A549 (cell line): ENCODE measurements around the gene ZSCAN1. TPM values are rescaled to one million over a fixed set of nuclear protein-coding genes. Genes with fewer than 3 reads are reported as not detected.

Experiments used
- ATAC-seq, 2 experiments: fragments of 200-7000 bp in 1 of 2; fragments of >200 bp in 1 of 2; cut with Nextera tagmentation in 1 of 2; cut with Tn5 transposase in 1 of 2; 3 replicates each; pipeline versions ENCODE4 v1.8.0 to v1.9.1; 2018 to 2020; ENCODE audit warnings: mild to moderate bottlenecking in 1 of 2, moderate library complexity in 1 of 2
- CTCF ChIA-PET: fragments of 300-600 bp; sonication (Branson Sonifier 250); formaldehyde crosslinking; extraction: SDS; loops from one replicate; lab custom pipeline; 2021; ENCODE audit warnings: antibody characterized with exemption, inconsistent platforms; lab: Yijun Ruan, JAX
- POLR2A ChIA-PET: fragments of 350-600 bp; formaldehyde crosslinking; extraction: SDS; loops from one replicate; lab custom pipeline; 2021; ENCODE audit warnings: antibody characterized with exemption, inconsistent platforms; lab: Yijun Ruan, JAX
- DNase-seq, 2 experiments: peaks; one replicate each; pipeline versions ENCODE4 v3.0.0 to v3.0.0-alpha.2; 2011 to 2016; ENCODE audit warnings: low read depth in 1 of 2, low spot score in 1 of 2
- FAIRE-seq: peaks from 2 replicates; lab custom pipeline; 2011; peaks lifted over from hg19 to GRCh38; lab: Jason Lieb, UNC
- H3K27ac ChIP-seq, 2 experiments: fragments of >200 bp; sonication (Bioruptor Twin); formaldehyde crosslinking; 3 replicates each; pipeline ENCODE4 v1.5.1; 2016 to 2017
- H3K4me1 ChIP-seq: fragments of >200 bp; sonication (Bioruptor Twin); formaldehyde crosslinking; 3 replicates; pipeline ENCODE4 v1.6.1; 2016
- H3K4me2 ChIP-seq: fragments of >200 bp; sonication (Bioruptor Twin); formaldehyde crosslinking; 3 replicates; pipeline ENCODE4 v1.6.1; 2016
- H3K4me3 ChIP-seq: fragments of >200 bp; sonication (Bioruptor Twin); formaldehyde crosslinking; 3 replicates; pipeline ENCODE4 v1.5.1; 2016
- H3K9me3 ChIP-seq: fragments of >200 bp; sonication (Bioruptor Twin); formaldehyde crosslinking; 3 replicates; pipeline ENCODE4 v1.6.1; 2016
- FOSB ChIP-seq: fragments of 250-450 bp; sonication (Bioruptor Pico); IDR thresholded peaks from 2 replicates; pipeline ENCODE4 v1.5.0; 2020; ENCODE audit warnings: mild to moderate bottlenecking, moderate library complexity
- GATA3 ChIP-seq: IDR thresholded peaks from 2 replicates; pipeline ENCODE4 v1.6.1; 2012; ENCODE audit warnings: borderline replicate concordance
- HDAC2 ChIP-seq: fragments of 200-600 bp; sonication (generic); IDR thresholded peaks from 2 replicates; pipeline ENCODE4 v1.6.1; 2016
- HEYL ChIP-seq: fragments of 250-450 bp; sonication (Bioruptor Pico); IDR thresholded peaks from 2 replicates; pipeline ENCODE4 v1.8.0; 2021; ENCODE audit warnings: mild to moderate bottlenecking, moderate library complexity
- JUNB ChIP-seq: fragments of >200 bp; sonication (Bioruptor Twin); formaldehyde crosslinking; IDR thresholded peaks from 2 replicates; pipeline ENCODE4 v1.6.1; 2016
- KDM5A ChIP-seq: fragments of 200-600 bp; sonication (generic); IDR thresholded peaks from 2 replicates; pipeline ENCODE4 v1.6.1; 2016; ENCODE audit warnings: antibody characterized with exemption, mild to moderate bottlenecking
- NR3C1 ChIP-seq: fragments of >200 bp; sonication (Bioruptor Twin); formaldehyde crosslinking; IDR thresholded peaks from 3 replicates; pipeline ENCODE4 v1.6.1; 2017
- PHF8 ChIP-seq: fragments of 200-600 bp; sonication (generic); IDR thresholded peaks from 2 replicates; pipeline ENCODE4 v1.6.1; 2016; ENCODE audit warnings: low read depth, mild to moderate bottlenecking, antibody characterized with exemption, moderate library complexity, borderline replicate concordance
- RAD21 ChIP-seq, 2 experiments: fragments of >200 bp in 1 of 2; sonication (Bioruptor Twin) in 1 of 2; formaldehyde crosslinking in 1 of 2; IDR thresholded peaks in 1 of 2; conservative IDR thresholded peaks in 1 of 2; 2 replicates in 1 of 2; 3 replicates in 1 of 2; pipeline ENCODE4 v1.6.1; 2012 to 2018; ENCODE audit warnings: inconsistent platforms in 1 of 2
- RNF2 ChIP-seq: fragments of 200-600 bp; sonication (generic); IDR thresholded peaks from 2 replicates; pipeline ENCODE4 v1.6.1; 2016; ENCODE audit warnings: low read depth, mild to moderate bottlenecking, antibody characterized with exemption, moderate library complexity, borderline replicate concordance
- SMC3 ChIP-seq: fragments of >200 bp; sonication (Bioruptor Twin); formaldehyde crosslinking; IDR thresholded peaks from 3 replicates; pipeline ENCODE4 v1.6.1; 2018; ENCODE audit warnings: inconsistent platforms
- ZC3H11A ChIP-seq: fragments of 450-650 bp; IDR thresholded peaks from 2 replicates; pipeline ENCODE4 v1.6.1; 2014; ENCODE audit warnings: antibody characterized with exemption, mild to moderate bottlenecking
- ZFP36 ChIP-seq: fragments of 450-650 bp; IDR thresholded peaks from 2 replicates; pipeline ENCODE4 v1.6.1; 2014; ENCODE audit warnings: borderline replicate concordance; ENCODE audit not compliant: partially characterized antibody
- ZNF302 ChIP-seq: fragments of 250-450 bp; sonication (Bioruptor Pico); IDR thresholded peaks from 2 replicates; pipeline ENCODE4 v1.9.0; 2021; ENCODE audit warnings: inconsistent platforms, mild to moderate bottlenecking, moderate library complexity
- WGBS: methylation state at CpG from one replicate; pipeline ENCODE4 v1.1.6; 2017; ENCODE audit errors: missing lambda C conversion rate; 5-methylcytosine and 5-hydroxymethylcytosine counted together
- polyA plus RNA-seq, 4 experiments: library from polyadenylated mRNA; depleted of rRNA in 3 of 4; stranded (reverse); fragments of >200 nt; fragmentation: RNase III in 1 of 4; extraction: RNeasy Plus Mini Kit Qiagen cat#74134 plus additional on column Dnase treatment in 1 of 4; gene quantifications; 2 replicates in 3 of 4; 3 replicates in 1 of 4; pipeline ENCODE4 v1.2.3, GENCODE V29; 2011 to 2017
- TF ChIP-seq, protein P1 (sequence below): fragments of 200-600 bp; sonication (generic); IDR thresholded peaks from 2 replicates; pipeline ENCODE4 v1.6.1; 2016; ENCODE audit warnings: antibody characterized with exemption, mild to moderate bottlenecking, moderate library complexity
- TF ChIP-seq, protein P2 (sequence below): fragments of 250-450 bp; sonication (Bioruptor Pico); IDR thresholded peaks from 2 replicates; pipeline ENCODE4 v1.5.0; 2021; ENCODE audit warnings: mild to moderate bottlenecking, moderate library complexity, borderline replicate concordance
- TF ChIP-seq, protein P3 (sequence below): IDR thresholded peaks from 2 replicates; pipeline ENCODE4 v1.6.1; 2012

ZSCAN1 gene
- polyA plus RNA-seq, 2 of the 4 experiments (the other 2 are of a cell fraction): not detected

DNA sequence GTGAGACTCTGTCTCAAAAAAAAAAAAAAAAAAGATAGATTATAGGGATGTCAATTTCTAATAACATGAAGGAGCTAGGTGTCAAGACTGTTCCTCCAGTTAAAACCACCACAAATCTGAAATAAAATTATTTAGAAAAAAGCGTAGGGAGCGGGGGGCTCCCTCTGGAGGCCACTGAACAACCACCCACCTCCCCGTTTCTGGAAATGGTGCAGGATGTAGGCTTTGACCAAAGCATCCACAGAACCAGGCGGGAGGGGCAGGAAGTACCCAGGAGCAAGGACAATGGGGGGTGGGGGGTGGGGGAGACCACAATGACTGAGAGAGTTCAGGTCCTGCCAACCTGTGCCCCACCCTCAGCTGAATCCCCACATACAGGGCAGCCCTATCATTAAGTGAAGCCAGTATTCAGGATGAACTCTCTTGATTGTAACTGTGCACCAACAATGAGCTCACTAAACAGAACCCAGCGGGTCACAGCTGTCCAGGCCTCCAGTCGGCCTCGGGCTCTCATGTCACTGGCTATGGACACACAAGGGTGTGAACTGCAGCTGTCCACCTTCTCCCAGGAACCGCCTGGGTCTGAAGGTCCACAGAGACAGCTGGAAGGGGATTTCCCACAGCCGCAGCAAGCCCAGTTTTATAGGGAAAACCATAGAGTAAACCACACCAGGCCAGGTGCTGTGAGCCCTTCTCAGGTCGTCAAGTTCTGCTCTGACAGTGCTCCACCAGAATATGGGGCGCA lies 57.6 kb downstream of the ZSCAN1 start (continued):
- TF ChIP-seq RNF2: no peak
- TF ChIP-seq ZFP36: no peak
- no peak for TF ChIP-seq JUNB
- TF ChIP-seq FOSB: no peak
- TF ChIP-seq, protein P1, sequence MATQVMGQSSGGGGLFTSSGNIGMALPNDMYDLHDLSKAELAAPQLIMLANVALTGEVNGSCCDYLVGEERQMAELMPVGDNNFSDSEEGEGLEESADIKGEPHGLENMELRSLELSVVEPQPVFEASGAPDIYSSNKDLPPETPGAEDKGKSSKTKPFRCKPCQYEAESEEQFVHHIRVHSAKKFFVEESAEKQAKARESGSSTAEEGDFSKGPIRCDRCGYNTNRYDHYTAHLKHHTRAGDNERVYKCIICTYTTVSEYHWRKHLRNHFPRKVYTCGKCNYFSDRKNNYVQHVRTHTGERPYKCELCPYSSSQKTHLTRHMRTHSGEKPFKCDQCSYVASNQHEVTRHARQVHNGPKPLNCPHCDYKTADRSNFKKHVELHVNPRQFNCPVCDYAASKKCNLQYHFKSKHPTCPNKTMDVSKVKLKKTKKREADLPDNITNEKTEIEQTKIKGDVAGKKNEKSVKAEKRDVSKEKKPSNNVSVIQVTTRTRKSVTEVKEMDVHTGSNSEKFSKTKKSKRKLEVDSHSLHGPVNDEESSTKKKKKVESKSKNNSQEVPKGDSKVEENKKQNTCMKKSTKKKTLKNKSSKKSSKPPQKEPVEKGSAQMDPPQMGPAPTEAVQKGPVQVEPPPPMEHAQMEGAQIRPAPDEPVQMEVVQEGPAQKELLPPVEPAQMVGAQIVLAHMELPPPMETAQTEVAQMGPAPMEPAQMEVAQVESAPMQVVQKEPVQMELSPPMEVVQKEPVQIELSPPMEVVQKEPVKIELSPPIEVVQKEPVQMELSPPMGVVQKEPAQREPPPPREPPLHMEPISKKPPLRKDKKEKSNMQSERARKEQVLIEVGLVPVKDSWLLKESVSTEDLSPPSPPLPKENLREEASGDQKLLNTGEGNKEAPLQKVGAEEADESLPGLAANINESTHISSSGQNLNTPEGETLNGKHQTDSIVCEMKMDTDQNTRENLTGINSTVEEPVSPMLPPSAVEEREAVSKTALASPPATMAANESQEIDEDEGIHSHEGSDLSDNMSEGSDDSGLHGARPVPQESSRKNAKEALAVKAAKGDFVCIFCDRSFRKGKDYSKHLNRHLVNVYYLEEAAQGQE: no peak

DNA sequence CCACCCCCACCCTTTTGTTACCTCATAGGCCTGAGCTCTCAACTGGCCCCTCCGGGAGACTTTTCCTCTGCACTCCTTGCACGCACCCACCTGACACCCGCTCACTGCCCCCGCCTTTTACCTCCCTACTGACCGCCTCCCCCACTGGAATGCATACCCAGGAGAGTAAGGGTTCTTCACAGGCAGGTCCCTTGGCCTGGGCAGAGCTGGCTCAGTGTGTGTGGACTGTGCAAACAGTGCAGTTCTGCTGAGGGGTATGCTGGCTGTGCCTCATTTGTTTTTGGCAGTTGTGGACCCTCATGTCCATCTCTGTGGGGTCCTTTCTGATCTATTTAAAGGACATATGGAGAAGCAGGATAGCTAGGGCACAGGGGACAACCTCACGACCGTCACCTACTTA lies 59.2 kb downstream of the ZSCAN1 start:
- no peak overlapping the region for H3K4me3 ChIP-seq
- no peak for DNase-seq
- no peak for FAIRE-seq
- H3K4me2 ChIP-seq: no peak overlapping the region
- WGBS: 33% methylated on average over 6 of the region's 7 CpGs
- ChIA-PET POLR2A (interaction anchor here (0.6 kb wide), 2 partner anchors 91 to 108 kb away, joined by 4 to 5 read pairs; no protein-coding TSS in a partner anchor), CTCF (no interaction called here)
- peaks cover 81% of the 10 kb centered on the region for H3K9me3 ChIP-seq
- ATAC-seq: no peak
- TF ChIP-seq ZC3H11A (no peak), RAD21 (conservative IDR thresholded peaks at IDR 0.05 in 1 of 2, IDR thresholded peaks at IDR 0.05 in 1 of 2) (no peak), GATA3 (no peak), HEYL (CRISPR knock-in tag) (no peak), SMC3 (no peak), NR3C1 (no peak), RNF2 (no peak), HDAC2 (no peak), PHF8 (no peak), ZNF302 (no peak), KDM5A (no peak)
- TF ChIP-seq, protein P1: no peak
- TF ChIP-seq, protein P2, sequence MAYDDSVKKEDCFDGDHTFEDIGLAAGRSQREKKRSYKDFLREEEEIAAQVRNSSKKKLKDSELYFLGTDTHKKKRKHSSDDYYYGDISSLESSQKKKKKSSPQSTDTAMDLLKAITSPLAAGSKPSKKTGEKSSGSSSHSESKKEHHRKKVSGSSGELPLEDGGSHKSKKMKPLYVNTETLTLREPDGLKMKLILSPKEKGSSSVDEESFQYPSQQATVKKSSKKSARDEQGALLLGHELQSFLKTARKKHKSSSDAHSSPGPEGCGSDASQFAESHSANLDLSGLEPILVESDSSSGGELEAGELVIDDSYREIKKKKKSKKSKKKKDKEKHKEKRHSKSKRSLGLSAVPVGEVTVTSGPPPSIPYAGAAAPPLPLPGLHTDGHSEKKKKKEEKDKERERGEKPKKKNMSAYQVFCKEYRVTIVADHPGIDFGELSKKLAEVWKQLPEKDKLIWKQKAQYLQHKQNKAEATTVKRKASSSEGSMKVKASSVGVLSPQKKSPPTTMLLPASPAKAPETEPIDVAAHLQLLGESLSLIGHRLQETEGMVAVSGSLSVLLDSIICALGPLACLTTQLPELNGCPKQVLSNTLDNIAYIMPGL (CRISPR knock-in tag): no peak
- TF ChIP-seq, protein P3, sequence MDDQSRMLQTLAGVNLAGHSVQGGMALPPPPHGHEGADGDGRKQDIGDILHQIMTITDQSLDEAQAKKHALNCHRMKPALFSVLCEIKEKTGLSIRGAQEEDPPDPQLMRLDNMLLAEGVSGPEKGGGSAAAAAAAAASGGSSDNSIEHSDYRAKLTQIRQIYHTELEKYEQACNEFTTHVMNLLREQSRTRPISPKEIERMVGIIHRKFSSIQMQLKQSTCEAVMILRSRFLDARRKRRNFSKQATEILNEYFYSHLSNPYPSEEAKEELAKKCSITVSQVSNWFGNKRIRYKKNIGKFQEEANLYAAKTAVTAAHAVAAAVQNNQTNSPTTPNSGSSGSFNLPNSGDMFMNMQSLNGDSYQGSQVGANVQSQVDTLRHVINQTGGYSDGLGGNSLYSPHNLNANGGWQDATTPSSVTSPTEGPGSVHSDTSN: no peak
- no peak overlapping the region for H3K27ac ChIP-seq
- H3K4me1 ChIP-seq: no peaks in the 10 kb centered on the region
